SK-N-SH treated with all-trans-retinoic acid at 6 μM for 48 hours (cell line): ENCODE measurements around the gene FGF6.

Experiments
- BACH2 ChIP-seq: fragments of 250-450 bp; sonication (Bioruptor Pico); IDR thresholded peaks from 2 replicates; pipeline ENCODE4 v1.9.0; 2021; ENCODE audit warnings: mild to moderate bottlenecking, borderline replicate concordance
- ISL1 ChIP-seq: fragments of 250-450 bp; sonication (Bioruptor Pico); IDR thresholded peaks from 2 replicates; pipeline ENCODE4 v2.1.2; 2022; ENCODE audit warnings: mild to moderate bottlenecking, moderate library complexity
- RARB ChIP-seq: fragments of 250-450 bp; sonication (Bioruptor Pico); IDR thresholded peaks from 2 replicates; pipeline ENCODE4 v1.8.0; 2021; ENCODE audit warnings: mild to moderate bottlenecking, moderate library complexity
- ZFP3 ChIP-seq: fragments of 250-450 bp; sonication (Bioruptor Pico); IDR thresholded peaks from 2 replicates; pipeline ENCODE4 v1.5.0; 2020; ENCODE audit warnings: mild to moderate bottlenecking, moderate library complexity
- ZNF565 ChIP-seq: fragments of 450-650 bp; formaldehyde crosslinking; conservative IDR thresholded peaks from 2 replicates; pipeline ENCODE4 v1.5.0; 2020; ENCODE audit warnings: low read depth, mild to moderate bottlenecking, moderate library complexity
- ZNF8 ChIP-seq: fragments of 450-650 bp; formaldehyde crosslinking; IDR thresholded peaks from 2 replicates; pipeline ENCODE4 v1.5.0; 2020; ENCODE audit warnings: mild to moderate bottlenecking, moderate library complexity
- TF ChIP-seq, protein P1 (sequence below): fragments of 250-450 bp; sonication (Bioruptor Pico); IDR thresholded peaks from 2 replicates; pipeline ENCODE4 v1.5.1; 2021; ENCODE audit warnings: mild to moderate bottlenecking, moderate library complexity
- TF ChIP-seq, protein P2 (sequence below): fragments of 250-450 bp; sonication (Bioruptor Pico); IDR thresholded peaks from 2 replicates; pipeline ENCODE4 v1.5.1; 2020; ENCODE audit warnings: low read depth, mild to moderate bottlenecking, moderate library complexity
- TF ChIP-seq, protein P3 (sequence below): fragments of 250-450 bp; sonication (Bioruptor Pico); IDR thresholded peaks from 2 replicates; pipeline ENCODE4 v1.8.0; 2021; ENCODE audit warnings: low read depth, mild to moderate bottlenecking, moderate library complexity, borderline replicate concordance
- TF ChIP-seq, protein P4 (sequence below): fragments of 250-450 bp; sonication (Bioruptor Pico); IDR thresholded peaks from 2 replicates; pipeline ENCODE4 v1.8.0; 2020; ENCODE audit warnings: mild to moderate bottlenecking, moderate library complexity, borderline replicate concordance

DNA sequence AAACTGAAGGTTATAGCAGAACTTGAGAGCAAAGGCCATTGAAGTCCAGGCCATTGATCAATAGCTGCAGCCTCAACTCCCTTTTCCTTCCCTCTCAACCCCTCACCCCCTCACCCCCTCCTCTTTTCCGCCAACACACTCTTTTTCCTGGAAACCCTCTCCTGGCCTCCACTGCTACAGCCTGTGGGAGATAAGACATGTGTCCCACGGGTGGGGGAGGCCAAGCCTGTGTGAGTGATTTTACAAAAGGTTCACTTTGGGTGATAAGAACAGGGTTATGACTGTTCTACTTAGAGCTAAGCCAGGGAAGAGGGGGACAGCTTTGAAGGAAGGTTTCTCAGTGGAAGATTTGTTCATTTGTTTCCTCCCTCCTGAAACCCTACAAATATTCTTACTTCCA is 57.0 kb downstream of the FGF6 start:
- TF ChIP-seq, protein P1, sequence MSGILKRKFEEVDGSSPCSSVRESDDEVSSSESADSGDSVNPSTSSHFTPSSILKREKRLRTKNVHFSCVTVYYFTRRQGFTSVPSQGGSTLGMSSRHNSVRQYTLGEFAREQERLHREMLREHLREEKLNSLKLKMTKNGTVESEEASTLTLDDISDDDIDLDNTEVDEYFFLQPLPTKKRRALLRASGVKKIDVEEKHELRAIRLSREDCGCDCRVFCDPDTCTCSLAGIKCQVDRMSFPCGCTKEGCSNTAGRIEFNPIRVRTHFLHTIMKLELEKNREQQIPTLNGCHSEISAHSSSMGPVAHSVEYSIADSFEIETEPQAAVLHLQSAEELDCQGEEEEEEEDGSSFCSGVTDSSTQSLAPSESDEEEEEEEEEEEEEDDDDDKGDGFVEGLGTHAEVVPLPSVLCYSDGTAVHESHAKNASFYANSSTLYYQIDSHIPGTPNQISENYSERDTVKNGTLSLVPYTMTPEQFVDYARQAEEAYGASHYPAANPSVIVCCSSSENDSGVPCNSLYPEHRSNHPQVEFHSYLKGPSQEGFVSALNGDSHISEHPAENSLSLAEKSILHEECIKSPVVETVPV (CRISPR knock-in tag), result no peak
- TF ChIP-seq RARB (CRISPR knock-in tag) (no peak), ZNF8 (no peak), ZFP3 (no peak), ZNF565 (CRISPR knock-in tag) (no peak), ISL1 (CRISPR knock-in tag) (no peak), BACH2 (CRISPR knock-in tag) (no peak)
- TF ChIP-seq, protein P2, sequence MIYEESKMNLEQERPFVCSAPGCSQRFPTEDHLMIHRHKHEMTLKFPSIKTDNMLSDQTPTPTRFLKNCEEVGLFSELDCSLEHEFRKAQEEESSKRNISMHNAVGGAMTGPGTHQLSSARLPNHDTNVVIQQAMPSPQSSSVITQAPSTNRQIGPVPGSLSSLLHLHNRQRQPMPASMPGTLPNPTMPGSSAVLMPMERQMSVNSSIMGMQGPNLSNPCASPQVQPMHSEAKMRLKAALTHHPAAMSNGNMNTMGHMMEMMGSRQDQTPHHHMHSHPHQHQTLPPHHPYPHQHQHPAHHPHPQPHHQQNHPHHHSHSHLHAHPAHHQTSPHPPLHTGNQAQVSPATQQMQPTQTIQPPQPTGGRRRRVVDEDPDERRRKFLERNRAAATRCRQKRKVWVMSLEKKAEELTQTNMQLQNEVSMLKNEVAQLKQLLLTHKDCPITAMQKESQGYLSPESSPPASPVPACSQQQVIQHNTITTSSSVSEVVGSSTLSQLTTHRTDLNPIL (CRISPR knock-in tag), result no peak
- TF ChIP-seq, protein P3, sequence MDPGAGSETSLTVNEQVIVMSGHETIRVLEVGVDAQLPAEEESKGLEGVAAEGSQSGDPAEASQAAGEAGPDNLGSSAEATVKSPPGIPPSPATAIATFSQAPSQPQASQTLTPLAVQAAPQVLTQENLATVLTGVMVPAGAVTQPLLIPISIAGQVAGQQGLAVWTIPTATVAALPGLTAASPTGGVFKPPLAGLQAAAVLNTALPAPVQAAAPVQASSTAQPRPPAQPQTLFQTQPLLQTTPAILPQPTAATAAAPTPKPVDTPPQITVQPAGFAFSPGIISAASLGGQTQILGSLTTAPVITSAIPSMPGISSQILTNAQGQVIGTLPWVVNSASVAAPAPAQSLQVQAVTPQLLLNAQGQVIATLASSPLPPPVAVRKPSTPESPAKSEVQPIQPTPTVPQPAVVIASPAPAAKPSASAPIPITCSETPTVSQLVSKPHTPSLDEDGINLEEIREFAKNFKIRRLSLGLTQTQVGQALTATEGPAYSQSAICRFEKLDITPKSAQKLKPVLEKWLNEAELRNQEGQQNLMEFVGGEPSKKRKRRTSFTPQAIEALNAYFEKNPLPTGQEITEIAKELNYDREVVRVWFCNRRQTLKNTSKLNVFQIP (CRISPR knock-in tag), result no peak
- TF ChIP-seq, protein P4, sequence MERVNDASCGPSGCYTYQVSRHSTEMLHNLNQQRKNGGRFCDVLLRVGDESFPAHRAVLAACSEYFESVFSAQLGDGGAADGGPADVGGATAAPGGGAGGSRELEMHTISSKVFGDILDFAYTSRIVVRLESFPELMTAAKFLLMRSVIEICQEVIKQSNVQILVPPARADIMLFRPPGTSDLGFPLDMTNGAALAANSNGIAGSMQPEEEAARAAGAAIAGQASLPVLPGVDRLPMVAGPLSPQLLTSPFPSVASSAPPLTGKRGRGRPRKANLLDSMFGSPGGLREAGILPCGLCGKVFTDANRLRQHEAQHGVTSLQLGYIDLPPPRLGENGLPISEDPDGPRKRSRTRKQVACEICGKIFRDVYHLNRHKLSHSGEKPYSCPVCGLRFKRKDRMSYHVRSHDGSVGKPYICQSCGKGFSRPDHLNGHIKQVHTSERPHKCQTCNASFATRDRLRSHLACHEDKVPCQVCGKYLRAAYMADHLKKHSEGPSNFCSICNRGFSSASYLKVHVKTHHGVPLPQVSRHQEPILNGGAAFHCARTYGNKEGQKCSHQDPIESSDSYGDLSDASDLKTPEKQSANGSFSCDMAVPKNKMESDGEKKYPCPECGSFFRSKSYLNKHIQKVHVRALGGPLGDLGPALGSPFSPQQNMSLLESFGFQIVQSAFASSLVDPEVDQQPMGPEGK (CRISPR knock-in tag), result no peak
